Activated CD8-positive, alpha-beta memory T cell treated with anti-CD3 and anti-CD28 coated beads, Interleukin-2, amount 50 U/mL, for 1 hour (primary cell): ENCODE data around the gene SLC16A12.
"Not testable (repeated sequence)": the region's sequence is repeated elsewhere in the genome, so short reads cannot be mapped to it uniquely, and the experiment has no call there.

Source experiments
- DNase-seq: peaks from one replicate; pipeline ENCODE4 v3.0.0-alpha.2; 2020; ENCODE audit errors: extremely low read depth

SLC16A12 gene

DNA sequence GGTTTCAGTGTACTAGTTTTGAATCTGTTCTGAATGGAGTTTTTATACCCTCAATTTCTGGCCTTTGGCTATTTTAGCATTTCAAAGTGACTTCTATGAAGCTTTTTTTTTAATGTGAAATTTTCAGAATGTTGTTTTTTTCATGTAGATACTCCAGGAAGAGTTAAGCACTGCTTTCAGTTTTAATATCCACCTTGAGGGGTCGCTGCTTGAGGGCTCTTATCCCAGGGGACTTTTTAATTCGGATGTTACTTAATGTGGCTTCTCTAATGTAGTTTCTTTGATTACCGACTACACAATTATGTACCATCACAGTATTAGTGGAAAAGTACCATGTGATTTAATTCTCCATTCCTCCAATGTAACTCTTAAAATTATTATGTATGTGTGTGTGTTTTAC lies 115.8 kb downstream of the SLC16A12 start:
- DNase-seq = no peak

DNA sequence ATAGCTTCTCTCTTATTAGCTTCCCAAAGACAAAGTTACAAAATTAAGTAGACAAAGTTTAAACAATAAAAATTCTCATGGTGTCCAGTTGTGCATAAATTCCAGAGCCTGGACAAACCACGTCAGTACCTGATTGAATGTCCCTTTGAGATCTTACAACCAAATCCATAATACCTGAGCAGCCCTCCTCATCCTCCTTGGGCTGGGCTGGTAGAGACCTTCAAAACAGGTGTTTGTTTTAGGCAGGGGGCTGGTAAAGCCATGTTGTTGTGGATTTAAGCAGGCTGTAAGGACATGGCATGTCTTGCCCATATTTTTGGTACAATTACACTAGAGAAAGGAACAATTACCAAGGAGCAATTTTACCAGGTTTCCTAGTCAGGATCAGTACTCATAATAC lies 118.9 kb downstream of the SLC16A12 start:
- no peak for DNase-seq

DNA sequence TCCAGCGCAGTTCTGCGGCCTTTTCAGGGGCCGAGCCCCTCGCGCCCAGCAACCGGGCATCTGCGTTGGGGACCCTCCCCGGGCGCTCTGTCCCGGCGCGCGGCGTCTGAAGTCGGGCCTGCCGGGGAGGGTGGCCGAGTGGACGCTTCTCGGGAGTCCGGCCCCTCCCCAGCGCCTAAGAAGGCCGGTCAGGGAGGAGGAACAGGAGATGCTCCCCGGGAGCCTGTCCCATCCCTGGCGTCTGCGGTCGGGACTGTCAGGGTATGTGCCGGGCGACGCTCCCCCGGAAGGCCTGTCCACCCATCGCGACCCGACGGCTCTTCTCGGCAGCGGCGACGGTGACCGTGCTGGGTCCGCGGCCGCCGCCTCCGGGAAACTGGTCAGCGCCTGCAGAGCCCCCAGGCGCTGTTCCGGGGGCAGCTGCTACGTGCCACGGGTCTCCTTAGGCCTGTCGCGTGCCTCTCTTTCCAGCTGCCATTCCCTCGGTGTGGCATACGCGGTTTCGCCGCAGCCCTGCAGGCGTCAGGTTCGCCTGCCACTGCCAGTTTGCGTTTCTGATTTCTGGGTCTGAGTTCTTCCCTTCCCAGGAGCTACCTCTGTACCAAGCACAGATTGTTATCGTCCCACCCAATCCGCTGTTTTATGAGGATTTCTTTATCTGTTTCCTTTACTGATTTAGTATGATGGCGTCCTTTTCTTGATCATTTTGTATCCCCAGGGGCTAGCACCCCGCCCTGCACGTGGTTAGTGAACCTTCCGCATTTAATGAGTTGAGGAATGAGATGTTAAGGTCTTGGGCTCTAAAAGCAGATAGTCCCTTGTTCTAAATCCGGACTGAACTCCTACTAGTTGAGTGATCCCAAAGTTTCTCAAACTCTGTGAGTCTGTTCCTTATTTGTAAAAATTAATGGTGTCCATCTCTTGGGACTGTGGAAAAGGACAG lies 120.2 kb downstream of the SLC16A12 start:
- no peak for DNase-seq

GRCh38 chr10:89414146-89414878 lies 121.1 kb downstream of the SLC16A12 start, which contains the start of gene IFIT5:
Gene IFIT5, plus strand, starts transcription at chr10:89414568. Its CDS starts 231 bp downstream, at chr10:89414799.
- DNase-seq = no peak

DNA sequence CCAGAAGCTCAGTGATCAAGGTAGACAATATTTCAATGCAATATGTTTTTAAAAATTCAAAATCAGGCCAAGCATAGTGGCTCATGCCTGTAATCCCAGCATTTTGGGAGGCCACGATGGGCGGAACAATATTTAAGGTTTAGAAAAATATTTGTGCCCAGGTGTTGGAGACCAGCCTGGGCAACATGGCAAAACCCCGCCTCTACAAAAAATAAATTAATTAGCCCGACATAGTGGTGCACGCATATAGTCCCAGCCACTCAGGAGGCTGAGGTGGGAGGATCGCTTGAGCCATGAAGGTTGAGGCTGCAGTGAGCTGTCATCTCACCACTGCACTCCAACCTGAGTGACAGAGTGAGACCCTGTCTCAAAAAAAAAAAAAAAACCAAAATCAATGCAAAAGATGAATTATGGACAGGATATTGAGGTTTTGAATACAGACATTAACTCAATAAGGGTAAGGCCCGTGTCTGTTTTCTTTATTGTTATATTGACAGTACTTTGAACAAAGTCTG lies 121.9 kb downstream of the SLC16A12 start:
- DNase-seq = no peak

DNA sequence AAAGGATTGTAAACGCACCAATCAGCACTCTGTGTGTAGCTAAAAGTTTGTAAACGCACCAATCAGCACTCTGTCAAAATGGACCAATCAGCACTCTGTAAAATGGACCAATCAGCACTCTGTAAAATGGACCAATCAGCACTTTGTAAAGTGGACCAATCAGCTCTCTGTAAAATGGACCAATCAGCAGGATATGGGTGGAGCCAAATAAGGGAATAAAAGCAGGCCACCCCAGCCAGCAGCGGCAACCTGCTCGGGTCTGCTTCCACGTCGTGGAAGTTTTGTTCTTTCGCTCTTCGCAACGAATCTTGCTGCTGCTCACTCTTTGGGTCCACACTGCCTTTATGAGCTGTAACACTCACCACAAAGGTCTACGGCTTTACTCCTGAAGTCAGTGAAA lies 123.1 kb downstream of the SLC16A12 start:
- DNase-seq = not testable (repeated sequence)

GRCh38 chr10:89411135-89411534 lies 124.3 kb downstream of the SLC16A12 start:
- not testable (repeated sequence) for DNase-seq

GRCh38 chr10:89410551-89410950 lies 124.8 kb downstream of the SLC16A12 start:
- DNase-seq = not testable (repeated sequence)

DNA sequence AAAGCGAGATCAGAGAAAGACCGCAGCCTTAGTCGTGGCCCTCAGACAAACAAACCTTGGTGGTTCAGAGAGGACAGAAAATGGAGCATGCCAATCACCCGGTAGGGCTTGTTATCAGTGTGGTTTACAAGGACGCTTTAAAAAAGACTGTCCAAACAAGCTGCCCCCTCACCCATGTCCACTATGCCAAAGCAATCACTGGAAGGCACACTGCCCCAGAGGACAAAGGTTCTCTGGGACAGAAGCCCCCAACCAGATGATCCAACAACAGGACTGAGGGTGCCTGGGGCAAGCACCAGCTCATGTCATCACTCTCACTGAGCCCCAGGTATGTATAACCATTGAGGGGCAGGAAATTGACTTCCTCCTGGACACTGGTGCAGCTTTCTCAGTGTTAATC lies 126.1 kb downstream of the SLC16A12 start:
- not testable (repeated sequence) for DNase-seq

- DNase-seq = not testable (repeated sequence)
Observed at GRCh38 chr10:89407792-89408191, 127.6 kb downstream of the SLC16A12 start.

DNA sequence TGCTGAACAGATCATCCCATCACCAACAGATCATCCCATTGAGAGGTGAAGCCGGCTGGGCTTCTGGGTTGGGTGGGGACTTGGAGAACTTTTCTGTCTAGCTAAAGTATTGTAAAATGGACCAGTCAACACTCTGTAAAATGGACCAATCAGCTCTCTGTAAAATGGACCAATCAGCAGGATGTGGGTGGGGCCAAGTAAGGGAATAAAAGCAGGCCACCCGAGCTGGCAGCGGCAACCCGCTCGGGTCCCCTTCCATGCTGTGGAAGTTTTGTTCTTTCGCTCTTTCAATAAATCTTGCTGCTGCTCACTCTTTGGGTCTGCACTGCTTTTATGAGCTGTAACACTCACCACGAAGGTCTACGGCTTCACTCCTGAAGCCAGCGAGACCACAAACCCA lies 129.2 kb downstream of the SLC16A12 start:
- DNase-seq = not testable (repeated sequence)

- no peak for DNase-seq
Observed at GRCh38 chr10:89404104-89405047, 131.0 kb downstream of the SLC16A12 start.

DNA sequence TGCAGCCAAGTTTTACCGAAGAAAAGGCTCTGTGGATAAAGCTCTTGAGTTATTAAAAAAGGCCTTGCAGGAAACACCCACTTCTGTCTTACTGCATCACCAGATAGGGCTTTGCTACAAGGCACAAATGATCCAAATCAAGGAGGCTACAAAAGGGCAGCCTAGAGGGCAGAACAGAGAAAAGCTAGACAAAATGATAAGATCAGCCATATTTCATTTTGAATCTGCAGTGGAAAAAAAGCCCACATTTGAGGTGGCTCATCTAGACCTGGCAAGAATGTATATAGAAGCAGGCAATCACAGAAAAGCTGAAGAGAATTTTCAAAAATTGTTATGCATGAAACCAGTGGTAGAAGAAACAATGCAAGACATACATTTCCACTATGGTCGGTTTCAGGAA lies 132.4 kb downstream of the SLC16A12 start:
- no peak for DNase-seq

DNA sequence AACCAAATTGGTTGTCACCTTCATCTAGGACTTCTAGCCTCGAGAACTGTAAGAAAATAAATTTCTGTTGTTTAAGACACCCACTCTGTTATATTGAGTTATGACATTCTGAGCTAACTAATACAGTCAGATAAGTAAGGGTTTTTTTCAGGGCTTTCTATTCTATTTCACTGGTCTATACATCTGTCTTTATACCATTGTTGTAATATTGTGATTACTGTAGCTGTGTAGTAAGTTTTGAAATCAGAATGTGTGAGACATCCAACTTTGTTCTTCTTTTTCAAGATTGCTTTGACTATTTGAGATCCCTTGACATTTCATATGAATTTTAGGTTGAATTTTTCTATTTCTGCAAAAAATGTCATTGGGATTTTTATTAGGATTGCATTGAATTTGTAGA lies 135.4 kb downstream of the SLC16A12 start:
- DNase-seq = no peak

GRCh38 chr10:89398003-89398749 lies 137.2 kb downstream of the SLC16A12 start:
- no peak for DNase-seq

- DNase-seq = no peak
Observed at GRCh38 chr10:89395141-89395540, 140.3 kb downstream of the SLC16A12 start.

DNA sequence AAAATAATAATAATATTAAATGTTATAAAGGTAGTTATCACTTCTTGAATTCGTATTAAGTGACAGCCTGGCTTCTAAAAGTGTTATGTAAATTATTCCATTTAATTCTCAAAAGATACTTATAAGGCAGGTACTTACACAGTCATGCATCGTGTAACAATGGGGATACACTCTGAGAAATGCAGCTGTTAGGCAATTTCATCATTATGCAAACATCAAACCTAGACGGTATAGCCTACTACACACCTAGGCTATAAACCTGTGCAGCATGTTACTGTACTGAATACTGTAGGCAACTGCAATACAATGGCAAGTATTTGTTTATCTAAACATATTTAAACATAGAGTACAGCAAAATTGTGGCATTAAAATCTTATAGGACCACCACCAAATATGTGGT lies 141.5 kb downstream of the SLC16A12 start:
- no peak for DNase-seq

- no peak for DNase-seq
Observed at GRCh38 chr10:89392974-89393373, 142.4 kb downstream of the SLC16A12 start.

GRCh38 chr10:89391907-89392756 lies 143.3 kb downstream of the SLC16A12 start, which contains the start of gene IFIT1:
Gene IFIT1, plus strand, starts transcription at chr10:89392623. Its CDS starts 90 bp downstream, at chr10:89392713.
- DNase-seq = no peak

- DNase-seq = not testable (repeated sequence)
Observed at GRCh38 chr10:89391226-89391576, 144.2 kb downstream of the SLC16A12 start.
